Progenitor cell of endocrine pancreas (in vitro differentiated cells): Measurements from ENCODE around the gene ADGRG4. TPM values are rescaled to one million over a fixed set of nuclear protein-coding genes. Genes with fewer than 3 reads are reported as not detected.
"Not testable (repeated sequence)": the region's sequence is repeated elsewhere in the genome, so short reads cannot be mapped to it uniquely, and the experiment has no call there.

ENCODE experiments used
- DNase-seq: peaks from one replicate; pipeline ENCODE4 v3.0.0; 2021; ENCODE audit warnings: low spot score; ENCODE audit not compliant: unreplicated experiment
- H3K27ac Mint-ChIP-seq: 2 replicates; pipeline ENCODE4 v1.8.0; 2021; ENCODE audit warnings: mild to moderate bottlenecking, moderate library complexity, mixed read lengths
- H3K27me3 Mint-ChIP-seq: 2 replicates; pipeline ENCODE4 v1.8.0; 2021; ENCODE audit warnings: mixed read lengths
- H3K36me3 Mint-ChIP-seq: 2 replicates; pipeline ENCODE4 v1.8.0; 2022; ENCODE audit warnings: mixed read lengths; ENCODE audit not compliant: insufficient read depth
- H3K4me1 Mint-ChIP-seq: 2 replicates; pipeline ENCODE4 v1.8.0; 2021; ENCODE audit warnings: low read depth, mixed read lengths
- H3K4me3 Mint-ChIP-seq: 2 replicates; pipeline ENCODE4 v1.8.0; 2021; ENCODE audit warnings: low read depth, mild to moderate bottlenecking, moderate library complexity, mixed read lengths
- H3K9me3 Mint-ChIP-seq: 2 replicates; pipeline ENCODE4 v1.8.0; 2021; ENCODE audit warnings: low read depth, mixed read lengths
- long read RNA-seq: library from polyadenylated mRNA; unstranded; transcript quantifications from one replicate; pipeline ENCODE4 v2.0.0, GENCODE V29; 2020
- total RNA-seq: library from RNA; stranded (reverse); gene quantifications from 2 replicates; pipeline ENCODE4 v1.2.1, GENCODE V29; 2021
- TF ChIP-seq, protein P1 (sequence below): fragments of 200-600 bp; sonication (generic); IDR thresholded peaks from one replicate; pipeline ENCODE4 v1.5.0; 2021; ENCODE audit warnings: antibody characterized with exemption, mild to moderate bottlenecking; ENCODE audit not compliant: unreplicated experiment

ADGRG4 gene, protein sequence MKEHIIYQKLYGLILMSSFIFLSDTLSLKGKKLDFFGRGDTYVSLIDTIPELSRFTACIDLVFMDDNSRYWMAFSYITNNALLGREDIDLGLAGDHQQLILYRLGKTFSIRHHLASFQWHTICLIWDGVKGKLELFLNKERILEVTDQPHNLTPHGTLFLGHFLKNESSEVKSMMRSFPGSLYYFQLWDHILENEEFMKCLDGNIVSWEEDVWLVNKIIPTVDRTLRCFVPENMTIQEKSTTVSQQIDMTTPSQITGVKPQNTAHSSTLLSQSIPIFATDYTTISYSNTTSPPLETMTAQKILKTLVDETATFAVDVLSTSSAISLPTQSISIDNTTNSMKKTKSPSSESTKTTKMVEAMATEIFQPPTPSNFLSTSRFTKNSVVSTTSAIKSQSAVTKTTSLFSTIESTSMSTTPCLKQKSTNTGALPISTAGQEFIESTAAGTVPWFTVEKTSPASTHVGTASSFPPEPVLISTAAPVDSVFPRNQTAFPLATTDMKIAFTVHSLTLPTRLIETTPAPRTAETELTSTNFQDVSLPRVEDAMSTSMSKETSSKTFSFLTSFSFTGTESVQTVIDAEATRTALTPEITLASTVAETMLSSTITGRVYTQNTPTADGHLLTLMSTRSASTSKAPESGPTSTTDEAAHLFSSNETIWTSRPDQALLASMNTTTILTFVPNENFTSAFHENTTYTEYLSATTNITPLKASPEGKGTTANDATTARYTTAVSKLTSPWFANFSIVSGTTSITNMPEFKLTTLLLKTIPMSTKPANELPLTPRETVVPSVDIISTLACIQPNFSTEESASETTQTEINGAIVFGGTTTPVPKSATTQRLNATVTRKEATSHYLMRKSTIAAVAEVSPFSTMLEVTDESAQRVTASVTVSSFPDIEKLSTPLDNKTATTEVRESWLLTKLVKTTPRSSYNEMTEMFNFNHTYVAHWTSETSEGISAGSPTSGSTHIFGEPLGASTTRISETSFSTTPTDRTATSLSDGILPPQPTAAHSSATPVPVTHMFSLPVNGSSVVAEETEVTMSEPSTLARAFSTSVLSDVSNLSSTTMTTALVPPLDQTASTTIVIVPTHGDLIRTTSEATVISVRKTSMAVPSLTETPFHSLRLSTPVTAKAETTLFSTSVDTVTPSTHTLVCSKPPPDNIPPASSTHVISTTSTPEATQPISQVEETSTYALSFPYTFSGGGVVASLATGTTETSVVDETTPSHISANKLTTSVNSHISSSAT (N-terminal part only)
- 2.7 and 3.9 TPM in 2 replicates for total RNA-seq
- long read RNA-seq, partial matches to known transcripts, result 1 of 2 reads
- long read RNA-seq, other reads (novel, unspliced or antisense), result 1 of 2 reads

DNA sequence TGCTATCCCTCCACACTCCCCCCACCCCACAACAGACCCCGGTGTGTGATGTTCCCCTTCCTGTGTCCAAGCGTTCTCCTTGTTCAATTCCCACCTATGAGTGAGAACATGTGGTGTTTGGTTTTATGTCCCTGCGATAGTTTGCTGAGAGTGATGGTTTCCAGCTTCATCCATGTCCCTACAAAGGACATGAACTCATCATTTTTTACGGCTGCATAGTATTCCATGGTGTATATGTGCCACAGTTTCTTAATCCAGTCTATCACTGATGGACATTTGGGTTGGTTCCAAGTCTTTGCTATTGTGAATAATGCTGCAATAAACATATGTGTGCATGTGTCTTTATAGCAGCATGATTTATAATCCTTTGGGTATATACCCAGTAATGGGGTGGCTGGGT, at the start of gene ADGRG4:
Gene ADGRG4, plus strand, starts transcription at position 243 of the 400 bp plus-strand sequence. CDS start 7,815 bp downstream, outside the sequence.
- not testable (repeated sequence) for H3K27ac Mint-ChIP-seq
- peaks cover 19% of the 10 kb centered on the region for H3K9me3 Mint-ChIP-seq

GRCh38 chrX:136251041-136251991, 49.4 kb upstream of the ADGRG4 start, which contains the start of gene MAP7D3:
TSS of gene MAP7D3 (minus strand) at chrX:136251400. CDS start at chrX:136251358, 42 bp downstream.
- TF ChIP-seq, protein P1, sequence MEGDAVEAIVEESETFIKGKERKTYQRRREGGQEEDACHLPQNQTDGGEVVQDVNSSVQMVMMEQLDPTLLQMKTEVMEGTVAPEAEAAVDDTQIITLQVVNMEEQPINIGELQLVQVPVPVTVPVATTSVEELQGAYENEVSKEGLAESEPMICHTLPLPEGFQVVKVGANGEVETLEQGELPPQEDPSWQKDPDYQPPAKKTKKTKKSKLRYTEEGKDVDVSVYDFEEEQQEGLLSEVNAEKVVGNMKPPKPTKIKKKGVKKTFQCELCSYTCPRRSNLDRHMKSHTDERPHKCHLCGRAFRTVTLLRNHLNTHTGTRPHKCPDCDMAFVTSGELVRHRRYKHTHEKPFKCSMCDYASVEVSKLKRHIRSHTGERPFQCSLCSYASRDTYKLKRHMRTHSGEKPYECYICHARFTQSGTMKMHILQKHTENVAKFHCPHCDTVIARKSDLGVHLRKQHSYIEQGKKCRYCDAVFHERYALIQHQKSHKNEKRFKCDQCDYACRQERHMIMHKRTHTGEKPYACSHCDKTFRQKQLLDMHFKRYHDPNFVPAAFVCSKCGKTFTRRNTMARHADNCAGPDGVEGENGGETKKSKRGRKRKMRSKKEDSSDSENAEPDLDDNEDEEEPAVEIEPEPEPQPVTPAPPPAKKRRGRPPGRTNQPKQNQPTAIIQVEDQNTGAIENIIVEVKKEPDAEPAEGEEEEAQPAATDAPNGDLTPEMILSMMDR, result no peak
- Mint-ChIP-seq H3K4me3 (peak within 1 kb of the TSS; percentile 75), H3K36me3 (no peaks in the 10 kb centered on the region), H3K4me1 (no peaks in the 10 kb centered on the region), H3K27ac (peak within 1 kb of the TSS; percentile 38), H3K9me3 (no peaks in the 10 kb centered on the region), H3K27me3 (peaks cover 13% of the 10 kb centered on the region)
- DNase-seq, result peak; percentile 25

More for the DNA sequence above, at the start of gene ADGRG4:
- not testable (repeated sequence) for DNase-seq, H3K4me1 Mint-ChIP-seq, H3K4me3 Mint-ChIP-seq, H3K36me3 Mint-ChIP-seq, H3K27me3 Mint-ChIP-seq

DNA sequence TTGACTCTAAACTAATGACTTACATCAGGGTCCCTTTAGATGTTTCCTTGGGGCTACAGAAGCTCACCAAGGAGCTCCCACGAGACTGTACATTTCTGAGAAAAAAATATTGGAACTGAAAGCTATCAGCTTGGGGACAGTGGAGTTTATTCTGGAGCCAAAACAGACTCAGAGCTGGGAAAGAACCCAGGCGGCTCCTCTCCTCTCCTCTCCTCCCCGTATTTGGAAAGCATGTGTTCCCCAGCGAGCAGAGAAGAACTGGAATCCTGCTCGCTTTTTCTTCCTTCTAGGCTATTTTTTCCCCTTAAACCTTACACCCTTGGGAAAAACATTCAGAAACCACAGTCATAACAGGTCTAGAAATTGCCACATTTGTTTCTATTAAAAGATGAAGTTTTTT, 45.2 kb upstream of the ADGRG4 start:
- Mint-ChIP-seq H3K4me3 (no peak overlapping the region), H3K27me3 (peaks cover 4% of the 10 kb centered on the region), H3K27ac (no peak overlapping the region), H3K9me3 (peaks cover 8% of the 10 kb centered on the region), H3K36me3 (no peaks in the 10 kb centered on the region), H3K4me1 (no peaks in the 10 kb centered on the region)
- DNase-seq, result no peak
- TF ChIP-seq, protein P1, result no peak

- Mint-ChIP-seq H3K9me3 (peaks cover 8% of the 10 kb centered on the region), H3K36me3 (no peaks in the 10 kb centered on the region), H3K4me1 (no peaks in the 10 kb centered on the region), H3K27ac (no peak overlapping the region), H3K4me3 (no peak overlapping the region), H3K27me3 (peaks cover 4% of the 10 kb centered on the region)
- TF ChIP-seq, protein P1, result no peak
- no peak for DNase-seq
These were observed 44.7 kb upstream of the ADGRG4 start for GRCh38 chrX:136256026-136256425.

DNA sequence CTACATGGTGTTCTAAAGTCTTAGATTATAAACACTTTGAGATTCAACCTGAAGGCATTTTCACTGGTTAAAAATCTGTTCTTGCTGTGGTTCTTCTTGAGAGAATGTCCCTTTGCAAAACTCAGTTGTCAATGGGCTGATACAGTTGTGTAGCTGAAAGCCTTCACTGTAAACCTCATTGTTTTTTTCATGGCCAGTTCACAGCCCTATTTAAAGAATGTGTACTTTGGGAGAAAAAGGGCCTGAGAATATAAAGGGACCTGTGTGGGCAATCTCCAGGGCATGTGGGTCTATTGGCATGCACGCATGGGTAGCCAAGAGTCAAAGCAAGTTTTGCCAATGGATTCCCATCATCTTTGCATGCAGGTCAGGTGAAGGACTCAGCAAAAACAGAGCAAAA, 41.8 kb upstream of the ADGRG4 start:
- no peak overlapping the region for H3K27ac Mint-ChIP-seq

More for the DNA sequence above, 41.8 kb upstream of the ADGRG4 start:
- Mint-ChIP-seq H3K27me3 (peaks cover 4% of the 10 kb centered on the region), H3K9me3 (peaks cover 8% of the 10 kb centered on the region), H3K36me3 (no peaks in the 10 kb centered on the region), H3K4me3 (no peak overlapping the region), H3K4me1 (no peaks in the 10 kb centered on the region)
- TF ChIP-seq, protein P1, result no peak
- no peak for DNase-seq
